Mesendoderm (in vitro differentiated cells): ENCODE data around the gene COL18A1.

Source experiments
- DNase-seq: peaks from one replicate; pipeline ENCODE4 v3.0.0; 2013
- H2AK5ac ChIP-seq: 2 replicates; pipeline ENCODE4 v1.6.1; 2013; ENCODE audit warnings: low read length, inconsistent platforms
- H2BK120ac ChIP-seq: 2 replicates; pipeline ENCODE4 v1.6.1; 2013; ENCODE audit warnings: low read depth, mild to moderate bottlenecking, low read length, moderate library complexity, mixed read lengths
- H2BK15ac ChIP-seq: replicated peaks from 2 replicates; pipeline ENCODE4 v1.6.1; 2013; ENCODE audit warnings: low read depth, mild to moderate bottlenecking, moderate library complexity
- H2BK5ac ChIP-seq: 2 replicates; pipeline ENCODE4 v1.6.1; 2013; ENCODE audit warnings: low read length, inconsistent platforms
- H3K18ac ChIP-seq: 2 replicates; pipeline ENCODE4 v1.6.1; 2013; ENCODE audit warnings: mild to moderate bottlenecking, low read length, mixed read lengths
- H3K23ac ChIP-seq: one replicate; pipeline ENCODE4 v1.6.1; 2013; ENCODE audit warnings: low read length
- H3K27ac ChIP-seq: 2 replicates; pipeline ENCODE4 v1.5.1; 2013; ENCODE audit warnings: low read depth, mild to moderate bottlenecking, inconsistent platforms, low read length, moderate library complexity
- H3K27me3 ChIP-seq: 2 replicates; pipeline ENCODE4 v1.6.1; 2013; ENCODE audit warnings: low read length, control low read depth, mild to moderate bottlenecking, inconsistent platforms; ENCODE audit not compliant: insufficient read depth, poor library complexity
- H3K36me3 ChIP-seq: 2 replicates; pipeline ENCODE4 v1.6.1; 2013; ENCODE audit warnings: low read length, inconsistent platforms; ENCODE audit not compliant: control insufficient read depth, insufficient read depth
- H3K4ac ChIP-seq: one replicate; pipeline ENCODE4 v1.6.1; 2013; ENCODE audit warnings: low read depth, mild to moderate bottlenecking, low read length, moderate library complexity
- H3K4me1 ChIP-seq: 2 replicates; pipeline ENCODE4 v1.6.1; 2013; ENCODE audit warnings: low read depth, low read length, inconsistent platforms; ENCODE audit not compliant: control insufficient read depth
- H3K4me2 ChIP-seq: 2 replicates; pipeline ENCODE4 v1.6.1; 2013; ENCODE audit warnings: low read length
- H3K4me3 ChIP-seq: 2 replicates; pipeline ENCODE4 v1.5.1; 2013; ENCODE audit warnings: mild to moderate bottlenecking, low read length
- H3K56ac ChIP-seq: one replicate; pipeline ENCODE4 v1.6.1; 2013; ENCODE audit warnings: low read length
- H3K79me1 ChIP-seq: 2 replicates; pipeline ENCODE4 v1.6.1; 2013; ENCODE audit warnings: low read length, inconsistent platforms
- H3K79me2 ChIP-seq: 2 replicates; pipeline ENCODE4 v1.6.1; 2013; ENCODE audit warnings: mild to moderate bottlenecking, low read length; ENCODE audit not compliant: control insufficient read depth, insufficient read depth
- H3K9ac ChIP-seq: 2 replicates; pipeline ENCODE4 v1.6.1; 2013; ENCODE audit warnings: low read length, inconsistent platforms
- H4K5ac ChIP-seq: one replicate; pipeline ENCODE4 v1.6.1; 2013; ENCODE audit warnings: low read length
- H4K8ac ChIP-seq: one replicate; pipeline ENCODE4 v1.6.1; 2013; ENCODE audit warnings: low read depth, mild to moderate bottlenecking, control low read depth, low read length, moderate library complexity
- WGBS: extraction: QIAGEN DNeasy Blood & Tissue Kit; methylation state at CpG from one replicate; pipeline ENCODE4 v1.1.7; 2013; ENCODE audit warnings: low lambda C conversion rate, missing lambda C conversion rate; ENCODE audit not compliant: insufficient coverage; ENCODE audit errors: extremely low coverage; 5-methylcytosine and 5-hydroxymethylcytosine counted together

Gene COL18A1

GRCh38 chr21:45504021-45504515, 99.1 kb downstream of the COL18A1 start:
- no peak for DNase-seq
- no peak overlapping the region for H4K8ac ChIP-seq
- no peak overlapping the region for H2AK5ac ChIP-seq
- no peak overlapping the region for H2BK5ac ChIP-seq
- H2BK120ac ChIP-seq = no peak overlapping the region
- no peak overlapping the region for H4K5ac ChIP-seq
- no peak overlapping the region for H3K27ac ChIP-seq
- no peak overlapping the region for H3K4ac ChIP-seq
- H3K23ac ChIP-seq = no peak overlapping the region
- H3K9ac ChIP-seq = no peak overlapping the region
- H2BK15ac ChIP-seq = no peak overlapping the region
- H3K56ac ChIP-seq = no peak overlapping the region
- no peaks in the 10 kb centered on the region for H3K79me2 ChIP-seq
- no peak overlapping the region for H3K4me2 ChIP-seq
- no peaks in the 10 kb centered on the region for H3K4me1 ChIP-seq
- WGBS = no CpG with 5 or more reads among the region's 22 CpGs
- no peaks in the 10 kb centered on the region for H3K79me1 ChIP-seq
- no peak overlapping the region for H3K4me3 ChIP-seq
- H3K36me3 ChIP-seq = no peaks in the 10 kb centered on the region
- no peaks in the 10 kb centered on the region for H3K27me3 ChIP-seq
- no peak overlapping the region for H3K18ac ChIP-seq

GRCh38 chr21:45504516-45505415, 99.8 kb downstream of the COL18A1 start:
- H3K4ac ChIP-seq = no peak overlapping the region
- H3K4me1 ChIP-seq = no peaks in the 10 kb centered on the region
- H3K9ac ChIP-seq = no peak overlapping the region
- H2BK15ac ChIP-seq = no peak overlapping the region
- H3K18ac ChIP-seq = no peak overlapping the region
- no peak overlapping the region for H2BK5ac ChIP-seq
- H4K8ac ChIP-seq = no peak overlapping the region
- no peak overlapping the region for H2BK120ac ChIP-seq
- H3K27me3 ChIP-seq = no peaks in the 10 kb centered on the region
- no peak overlapping the region for H3K23ac ChIP-seq
- no CpG with 5 or more reads among the region's 41 CpGs for WGBS
- no peak overlapping the region for H4K5ac ChIP-seq
- no peak overlapping the region for H3K4me2 ChIP-seq
- no peak for DNase-seq
- H2AK5ac ChIP-seq = no peak overlapping the region
- H3K27ac ChIP-seq = no peak overlapping the region
- no peak overlapping the region for H3K56ac ChIP-seq
- no peaks in the 10 kb centered on the region for H3K79me1 ChIP-seq
- no peaks in the 10 kb centered on the region for H3K79me2 ChIP-seq
- H3K36me3 ChIP-seq = no peaks in the 10 kb centered on the region
- no peak overlapping the region for H3K4me3 ChIP-seq

GRCh38 chr21:45505416-45506021, 100.6 kb downstream of the COL18A1 start:
- Histone ChIP-seq H4K8ac (no peak overlapping the region), H2AK5ac (no peak overlapping the region), H2BK15ac (no peak overlapping the region), H2BK120ac (no peak overlapping the region), H3K4me1 (no peaks in the 10 kb centered on the region), H3K23ac (no peak overlapping the region), H3K79me1 (no peaks in the 10 kb centered on the region), H3K27ac (no peak overlapping the region), H3K9ac (no peak overlapping the region), H3K4me2 (no peak overlapping the region), H3K4ac (no peak overlapping the region), H3K56ac (no peak overlapping the region), H3K79me2 (no peaks in the 10 kb centered on the region), H3K36me3 (no peaks in the 10 kb centered on the region), H3K18ac (no peak overlapping the region), H2BK5ac (no peak overlapping the region), H3K27me3 (no peaks in the 10 kb centered on the region), H4K5ac (no peak overlapping the region), H3K4me3 (no peak overlapping the region)
- DNase-seq = no peak
- no CpG with 5 or more reads among the region's 33 CpGs for WGBS

GRCh38 chr21:45506241-45506817, 101.4 kb downstream of the COL18A1 start:
- no peak overlapping the region for H4K8ac ChIP-seq
- H2BK15ac ChIP-seq = no peak overlapping the region
- H3K79me2 ChIP-seq = no peaks in the 10 kb centered on the region
- DNase-seq = no peak
- H3K4ac ChIP-seq = no peak overlapping the region
- H3K4me2 ChIP-seq = no peak overlapping the region
- no CpG with 5 or more reads among the region's 22 CpGs for WGBS
- H2AK5ac ChIP-seq = no peak overlapping the region
- no peak overlapping the region for H3K27ac ChIP-seq
- no peak overlapping the region for H3K9ac ChIP-seq
- no peak overlapping the region for H3K18ac ChIP-seq
- H3K23ac ChIP-seq = no peak overlapping the region
- no peak overlapping the region for H4K5ac ChIP-seq
- no peaks in the 10 kb centered on the region for H3K79me1 ChIP-seq
- no peak overlapping the region for H2BK120ac ChIP-seq
- H3K4me1 ChIP-seq = no peaks in the 10 kb centered on the region
- H3K56ac ChIP-seq = no peak overlapping the region
- H2BK5ac ChIP-seq = no peak overlapping the region
- no peak overlapping the region for H3K4me3 ChIP-seq
- no peaks in the 10 kb centered on the region for H3K27me3 ChIP-seq
- H3K36me3 ChIP-seq = no peaks in the 10 kb centered on the region

- no peaks in the 10 kb centered on the region for H3K36me3 ChIP-seq
Measured at GRCh38 chr21:45506836-45507522, 102.0 kb downstream of the COL18A1 start.

More at GRCh38 chr21:45506836-45507522, 102.0 kb downstream of the COL18A1 start:
- Histone ChIP-seq H3K4me3 (no peak overlapping the region), H2BK5ac (no peak overlapping the region), H3K18ac (no peak overlapping the region), H3K27me3 (no peaks in the 10 kb centered on the region), H3K56ac (no peak overlapping the region), H3K79me1 (no peaks in the 10 kb centered on the region), H3K79me2 (no peaks in the 10 kb centered on the region), H3K9ac (no peak overlapping the region), H2AK5ac (no peak overlapping the region), H2BK15ac (no peak overlapping the region), H4K5ac (no peak overlapping the region), H2BK120ac (no peak overlapping the region), H3K4me2 (no peak overlapping the region), H3K23ac (no peak overlapping the region), H3K4ac (no peak overlapping the region), H4K8ac (no peak overlapping the region), H3K27ac (no peak overlapping the region), H3K4me1 (no peaks in the 10 kb centered on the region)
- DNase-seq = no peak
- WGBS = no CpG with 5 or more reads among the region's 13 CpGs
